Thoracic aorta (tissue), 2 donors: Measurements from ENCODE around the gene SET. TPM values are rescaled to one million over a fixed set of nuclear protein-coding genes. Genes with fewer than 3 reads are reported as not detected.
"Not testable (repeated sequence)": the region's sequence is repeated elsewhere in the genome, so short reads cannot be mapped to it uniquely, and the experiment has no call there.

Experiments used
- ATAC-seq: fragments of 150-250 bp; one replicate; pipeline ENCODE4 v1.8.0; 2017; ENCODE audit warnings: low read depth; ENCODE audit not compliant: insufficient number of reproducible peaks, low FRiP score
- DNase-seq: peaks from one replicate; pipeline ENCODE4 v3.0.0-alpha.2; 2020; ENCODE audit warnings: low spot score
- H3K27ac ChIP-seq, 2 donors: fragments of 200-600 bp; sonication (generic); 1 replicate in 1 of 2; 2 replicates in 1 of 2; pipeline ENCODE4 v1.5.1; 2016; ENCODE audit warnings: mild to moderate bottlenecking in 2 of 2, moderate library complexity in 2 of 2
- H3K27me3 ChIP-seq: fragments of 200-600 bp; sonication (generic); replicated peaks from 2 replicates; pipeline ENCODE4 v1.6.0; 2016; ENCODE audit warnings: mild to moderate bottlenecking; ENCODE audit not compliant: insufficient read depth
- H3K36me3 ChIP-seq: fragments of 200-600 bp; sonication (generic); one replicate; pipeline ENCODE4 v1.5.1; 2016
- H3K4me1 ChIP-seq, 2 donors: fragments of 200-600 bp; sonication (generic); 1 replicate in 1 of 2; 2 replicates in 1 of 2; pipeline versions ENCODE4 v1.5.1 to v1.6.0; 2016; ENCODE audit warnings: low read depth in 2 of 2, mild to moderate bottlenecking in 1 of 2; ENCODE audit not compliant: control insufficient read depth in 1 of 2
- H3K4me3 ChIP-seq: fragments of 200-600 bp; sonication (generic); 2 replicates; pipeline ENCODE4 v1.5.1; 2016; ENCODE audit warnings: mild to moderate bottlenecking
- H3K9me3 ChIP-seq: fragments of 200-600 bp; sonication (generic); 2 replicates; pipeline ENCODE4 v1.5.1; 2016
- CTCF ChIP-seq: fragments of 200-600 bp; sonication (generic); IDR thresholded peaks from one replicate; pipeline ENCODE4 v1.5.1; 2019; ENCODE audit warnings: antibody characterized with exemption
- total RNA-seq, 2 donors: library from RNA; depleted of rRNA; stranded (reverse); fragments of >200 nt; gene quantifications; one replicate each; pipeline versions ENCODE4 v1.1.0 to v1.2.3, GENCODE V29; 2016

SET gene
- total RNA-seq, 2 donors from 2014 or later = 83.3 to 201 TPM

GRCh38 chr9:128689293-128689774, 312 bp downstream of the SET start:
- peaks cover 18% of the 10 kb centered on the region for H3K36me3 ChIP-seq
- no peak for TF ChIP-seq CTCF
- ATAC-seq (no peak), DNase-seq (no peak)
- H3K4me3 ChIP-seq = peak overlapping the region; percentile 92
- no peaks in the 10 kb centered on the region for H3K9me3 ChIP-seq
- no peaks in the 10 kb centered on the region for H3K27me3 ChIP-seq
- H3K27ac ChIP-seq = peak overlapping the region; percentile 74 to 85
- H3K4me1 ChIP-seq = peaks cover 16 to 22% of the 10 kb centered on the region in 2 donors

GRCh38 chr9:128689820-128690683, 1.0 kb downstream of the SET start:
- peak overlapping the region; percentile 79 for H3K4me3 ChIP-seq
- no peaks in the 10 kb centered on the region for H3K9me3 ChIP-seq
- DNase-seq = no peak
- H3K36me3 ChIP-seq = peaks cover 22% of the 10 kb centered on the region
- no peaks in the 10 kb centered on the region for H3K27me3 ChIP-seq
- peaks cover 12 to 16% of the 10 kb centered on the region in 2 donors for H3K4me1 ChIP-seq
- TF ChIP-seq CTCF = no peak
- no peak for ATAC-seq
- no peak overlapping the region for H3K27ac ChIP-seq

- no peaks in the 10 kb centered on the region for H3K9me3 ChIP-seq
Observed at GRCh38 chr9:128690684-128691034, 1.6 kb downstream of the SET start.

GRCh38 chr9:128693738-128694137, 4.7 kb downstream of the SET start:
- H3K9me3 ChIP-seq, H3K4me3 ChIP-seq, DNase-seq, H3K27me3 ChIP-seq, H3K27ac ChIP-seq, ATAC-seq: not testable (repeated sequence)
- Histone ChIP-seq H3K36me3 (peaks cover 30% of the 10 kb centered on the region), H3K4me1 (peaks cover 8 to 16% of the 10 kb centered on the region in 2 donors)

More at GRCh38 chr9:128690684-128691034, 1.6 kb downstream of the SET start:
- H3K4me3 ChIP-seq = peak overlapping the region; percentile 79
- TF ChIP-seq CTCF = no peak
- DNase-seq (no peak), ATAC-seq (no peak)
- peaks cover 25% of the 10 kb centered on the region for H3K36me3 ChIP-seq
- H3K27me3 ChIP-seq = no peaks in the 10 kb centered on the region
- no peak overlapping the region for H3K27ac ChIP-seq
- H3K4me1 ChIP-seq = peaks cover 12 to 16% of the 10 kb centered on the region in 2 donors

- H3K36me3 ChIP-seq = peaks cover 30% of the 10 kb centered on the region
- H3K4me1 ChIP-seq = peaks cover 8 to 16% of the 10 kb centered on the region in 2 donors
- no peaks in the 10 kb centered on the region for H3K27me3 ChIP-seq
- H3K4me3 ChIP-seq = no peak overlapping the region
- no peaks in the 10 kb centered on the region for H3K9me3 ChIP-seq
- ATAC-seq (no peak), DNase-seq (no peak)
- no peak overlapping the region for H3K27ac ChIP-seq
- TF ChIP-seq CTCF = no peak
Observed at GRCh38 chr9:128694344-128694743, 5.3 kb downstream of the SET start.
